ENCODE data around the gene ZMYND10.
A peak's percentile ranks its signal among the peaks of the same experiment; 100 is the strongest.

The ZMYND10 gene

DNA sequence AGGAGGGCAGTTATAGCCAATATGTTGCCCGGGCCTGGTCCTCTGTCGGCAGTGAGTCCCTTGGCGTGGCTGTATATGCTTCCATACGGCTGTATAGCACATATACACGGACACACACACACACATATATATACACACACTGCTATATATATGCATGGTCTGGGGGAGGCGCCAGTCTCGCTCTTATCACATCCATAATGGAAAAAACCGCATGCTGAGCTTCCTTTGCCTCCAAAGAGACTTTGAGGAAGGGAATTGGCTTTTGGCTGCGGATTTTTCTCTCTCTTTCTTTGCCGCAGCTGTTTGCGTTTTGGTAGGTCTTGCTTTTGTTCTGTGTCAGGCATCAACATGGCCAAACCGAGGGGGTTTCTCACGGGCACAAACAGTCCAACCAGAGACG lies 25.1 kb upstream of the ZMYND10 start:
- peak; percentile 14 to 53 for DNase-seq

GRCh38 chr3:50369012-50369670 lies 23.6 kb upstream of the ZMYND10 start:
- no peak for DNase-seq

GRCh38 chr3:50365842-50366220 lies 20.3 kb upstream of the ZMYND10 start:
- DNase-seq: no peak

- DNase-seq: no peak
Observed at GRCh38 chr3:50365080-50365841, 19.7 kb upstream of the ZMYND10 start.

DNA sequence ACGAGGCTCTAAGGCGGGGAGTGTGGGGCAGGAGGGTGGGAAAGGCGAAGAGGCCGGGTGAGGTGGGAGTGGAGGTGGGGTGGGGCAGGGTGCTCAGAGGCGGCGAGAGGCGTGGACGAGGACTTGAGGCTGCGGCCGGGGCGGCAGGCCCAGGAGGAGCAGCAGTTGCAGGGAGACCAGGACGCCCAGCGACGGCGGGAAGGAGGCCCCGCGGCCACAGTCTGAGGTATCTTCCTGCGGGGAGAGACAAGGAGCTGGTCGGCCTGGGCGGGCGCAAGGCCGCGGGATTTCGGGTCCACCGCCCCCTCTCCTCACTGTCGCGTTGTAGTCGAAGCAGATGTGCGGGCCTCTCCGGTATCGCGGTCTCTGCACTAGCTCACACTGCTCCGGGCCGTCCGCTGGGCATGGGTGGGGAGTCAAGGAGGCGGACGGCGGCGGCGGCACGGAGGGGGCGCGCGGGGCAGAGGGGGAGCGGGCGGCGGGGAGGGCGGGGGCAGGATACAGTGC lies 19.1 kb upstream of the ZMYND10 start:
- DNase-seq: no peak

GRCh38 chr3:50359760-50360110 lies 14.2 kb upstream of the ZMYND10 start:
- no peak for DNase-seq

GRCh38 chr3:50358911-50359759 lies 13.6 kb upstream of the ZMYND10 start, which contains the start of gene TMEM115:
Gene TMEM115 (minus strand): TSS chr3:50359521. CDS start chr3:50359063, 458 bp downstream.
- DNase-seq: peak; percentile 95 to 97

DNA sequence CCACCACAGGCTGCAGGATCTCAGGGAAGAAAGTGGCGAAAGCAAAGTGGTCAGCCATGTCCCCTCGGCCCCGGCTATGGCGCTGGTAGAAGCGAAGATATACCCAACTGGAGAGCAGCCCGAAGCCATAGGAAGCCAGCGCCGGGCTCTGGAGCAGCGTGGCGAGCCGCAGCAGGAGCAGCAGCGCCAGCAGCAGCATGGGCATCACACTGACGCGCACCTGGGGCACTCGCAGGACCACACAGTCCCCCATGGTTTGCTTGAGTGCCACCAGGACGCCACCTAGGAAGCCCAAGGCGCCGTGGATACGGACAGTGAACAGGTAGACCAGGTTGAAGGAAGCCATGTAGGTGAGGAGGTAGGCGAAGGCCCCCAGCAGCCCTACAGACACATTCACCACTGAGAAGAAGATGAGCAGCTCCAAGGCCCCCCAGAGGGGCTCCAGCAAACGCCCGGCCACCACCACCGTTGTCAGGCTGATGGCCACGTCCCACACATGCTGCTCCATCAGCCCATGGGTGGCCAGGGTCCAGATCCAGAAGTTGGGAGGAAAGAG lies 12.9 kb upstream of the ZMYND10 start:
- no peak for DNase-seq

- no peak for DNase-seq
Observed at GRCh38 chr3:50357481-50357880, 11.9 kb upstream of the ZMYND10 start.

GRCh38 chr3:50356553-50356952 lies 11.0 kb upstream of the ZMYND10 start:
- no peak for DNase-seq

- DNase-seq: no peak
Observed at GRCh38 chr3:50355829-50356552, 10.5 kb upstream of the ZMYND10 start.

- no peak for DNase-seq
Observed at GRCh38 chr3:50354850-50355249, 9.3 kb upstream of the ZMYND10 start.

DNA sequence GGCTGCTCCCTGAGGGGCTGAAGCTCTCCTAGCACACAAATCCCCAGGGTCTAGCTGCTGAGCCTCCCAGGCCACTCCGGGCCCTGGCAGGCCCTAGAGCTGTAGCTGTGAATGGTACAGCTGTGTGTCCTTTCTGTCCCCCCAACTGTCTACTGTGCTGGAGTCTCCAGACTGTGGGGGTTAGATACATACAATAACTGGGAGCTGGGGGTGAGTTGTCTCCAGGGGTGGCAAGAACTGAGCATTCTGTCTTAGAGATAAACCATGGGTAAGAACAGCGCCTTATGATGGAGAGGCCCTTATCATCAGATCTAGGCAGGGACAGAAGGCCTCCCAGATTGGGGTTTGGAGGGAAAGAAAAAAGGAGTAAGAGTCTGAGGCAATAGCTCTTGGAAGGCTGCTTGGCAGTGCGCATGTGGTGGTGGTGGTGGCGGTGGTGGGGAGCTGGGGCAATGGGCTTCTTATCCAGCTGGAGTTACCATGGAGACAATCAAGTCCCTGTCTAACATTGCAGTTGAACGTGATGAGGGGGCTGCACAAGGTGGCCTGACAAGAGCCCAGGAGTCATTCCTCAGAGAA lies 8.7 kb upstream of the ZMYND10 start:
- no peak for DNase-seq

DNA sequence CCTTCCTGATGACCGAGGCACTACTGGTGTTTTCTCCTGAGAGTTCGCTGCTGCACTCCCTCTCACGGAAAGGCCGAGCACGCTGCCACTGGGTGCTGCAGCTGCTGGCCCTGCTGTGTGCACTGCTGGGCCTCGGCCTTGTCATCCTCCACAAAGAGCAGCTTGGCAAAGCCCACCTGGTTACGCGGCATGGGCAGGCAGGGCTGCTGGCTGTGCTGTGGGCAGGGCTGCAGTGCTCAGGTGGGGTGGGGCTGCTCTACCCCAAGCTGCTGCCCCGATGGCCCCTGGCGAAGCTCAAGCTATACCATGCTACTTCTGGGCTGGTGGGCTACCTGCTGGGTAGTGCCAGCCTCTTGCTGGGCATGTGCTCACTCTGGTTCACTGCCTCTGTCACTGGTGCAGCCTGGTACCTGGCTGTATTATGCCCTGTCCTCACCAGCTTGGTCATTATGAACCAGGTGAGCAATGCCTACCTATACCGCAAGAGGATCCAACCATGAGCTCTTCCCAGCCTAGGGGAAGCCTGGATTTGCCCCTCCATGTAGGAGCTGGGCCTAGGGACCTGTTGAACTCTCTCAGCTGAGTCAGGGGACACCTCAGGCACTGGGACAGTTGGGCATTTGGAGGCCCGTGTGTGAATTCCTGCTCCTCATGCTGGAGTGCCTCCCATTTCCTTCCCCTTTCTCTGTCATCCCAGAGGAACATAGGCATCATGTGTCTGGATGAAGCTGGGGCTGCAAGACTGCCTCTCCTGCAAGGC lies 7.9 kb upstream of the ZMYND10 start:
- DNase-seq: no peak

DNA sequence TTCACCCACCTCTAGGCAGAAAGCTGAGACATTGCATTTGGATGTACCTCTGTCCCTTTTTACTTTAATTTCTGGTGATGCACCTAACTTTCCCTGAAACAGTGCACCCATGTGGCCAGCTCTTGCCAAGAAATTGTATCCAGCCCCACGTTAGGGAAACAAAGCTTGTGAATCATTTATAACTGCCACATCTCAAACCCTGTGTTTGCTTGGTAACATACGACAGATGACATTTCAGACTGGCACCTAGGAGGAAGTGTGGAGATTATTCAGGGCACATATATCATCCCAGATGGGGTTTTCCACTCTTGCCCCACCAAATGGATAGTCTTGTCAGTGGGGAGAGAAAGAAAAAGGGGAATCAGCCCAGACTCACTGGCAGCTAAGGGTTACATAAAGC lies 7.2 kb upstream of the ZMYND10 start:
- DNase-seq: no peak

DNA sequence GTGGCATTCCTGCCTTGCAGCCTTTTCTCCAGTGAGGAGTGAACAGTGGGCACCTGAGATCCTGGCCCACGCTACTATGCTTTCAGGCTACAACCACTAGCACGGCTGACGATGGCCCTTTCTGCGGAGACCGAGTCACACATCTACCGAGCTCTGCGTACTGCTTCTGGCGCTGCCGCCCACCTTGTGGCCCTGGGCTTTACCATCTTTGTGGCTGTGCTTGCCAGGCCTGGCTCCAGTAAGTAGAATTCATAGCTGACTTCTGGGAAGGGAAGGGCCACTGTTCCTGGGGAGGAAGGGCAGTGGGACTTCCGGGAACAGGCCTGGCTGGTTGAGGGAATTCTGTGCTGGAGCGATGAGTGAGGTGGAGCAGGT lies 5.8 kb upstream of the ZMYND10 start:
- DNase-seq: no peak

- peak; percentile 82 to 90 for DNase-seq
Observed at GRCh38 chr3:50350527-50351322, 5.2 kb upstream of the ZMYND10 start, which contains the start of the genes CYB561D2 and NPRL2. Gene CYB561D2 (plus strand): TSS chr3:50350862. CDS start chr3:50351434, 572 bp downstream. Gene NPRL2 (minus strand): TSS chr3:50350775. CDS start chr3:50350652, 123 bp downstream.

GRCh38 chr3:50350213-50350526 lies 4.6 kb upstream of the ZMYND10 start:
- DNase-seq: no peak

- DNase-seq: peak; percentile 47 to 62
Observed at GRCh38 chr3:50347187-50347813, 1.8 kb upstream of the ZMYND10 start.

DNA sequence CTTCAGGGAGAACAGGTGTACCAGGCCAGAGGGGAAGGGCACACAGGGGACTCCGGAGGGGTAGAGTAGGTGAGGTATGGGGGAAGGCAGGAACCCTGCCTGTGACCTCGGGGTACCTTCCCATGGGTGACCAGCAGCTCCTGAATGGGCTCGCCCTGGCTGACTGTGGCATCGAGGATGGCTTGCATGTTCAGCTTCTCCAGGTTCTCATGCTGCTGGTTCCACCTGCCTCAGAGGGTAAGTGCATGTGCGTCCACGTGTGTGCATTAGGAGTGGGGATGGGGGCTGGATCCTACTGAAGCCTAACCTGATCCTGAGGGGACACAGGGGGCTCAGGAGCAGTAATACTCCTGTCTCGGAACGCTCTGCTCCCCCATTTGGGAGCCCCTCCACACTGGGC lies 524 bp downstream of the ZMYND10 start:
- DNase-seq: no peak
